Stimulated activated CD4-positive, alpha-beta T cell treated with anti-CD3 and anti-CD28 coated beads, Interleukin-15, amount 100 ng/mL, for 24 hours (primary cell): ENCODE results near the gene SMYD3.

ENCODE experiments used
- DNase-seq: peaks from one replicate; pipeline ENCODE4 v3.0.0-alpha.2; 2020

The SMYD3 gene

DNA sequence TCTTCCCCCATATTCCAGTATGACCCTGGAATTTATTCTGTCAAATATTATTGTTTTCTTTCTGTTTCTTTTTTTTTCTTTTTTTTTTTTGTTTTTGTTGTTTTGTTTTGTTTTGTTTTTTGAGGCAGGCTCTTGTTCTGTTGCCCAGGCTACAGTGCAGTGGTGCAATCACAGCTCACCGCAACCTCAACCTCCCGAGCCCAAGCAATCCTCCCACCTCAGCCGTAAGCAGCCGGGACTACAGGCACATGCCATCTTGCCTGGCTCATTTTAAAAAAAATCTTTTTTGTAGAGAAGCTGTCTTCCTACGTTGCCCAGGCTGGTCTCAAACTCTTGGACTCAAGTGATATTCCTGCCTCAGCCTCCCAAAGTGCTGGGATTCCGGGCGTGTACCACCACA is 237.6 kb downstream of the SMYD3 start:
- no peak for DNase-seq

DNA sequence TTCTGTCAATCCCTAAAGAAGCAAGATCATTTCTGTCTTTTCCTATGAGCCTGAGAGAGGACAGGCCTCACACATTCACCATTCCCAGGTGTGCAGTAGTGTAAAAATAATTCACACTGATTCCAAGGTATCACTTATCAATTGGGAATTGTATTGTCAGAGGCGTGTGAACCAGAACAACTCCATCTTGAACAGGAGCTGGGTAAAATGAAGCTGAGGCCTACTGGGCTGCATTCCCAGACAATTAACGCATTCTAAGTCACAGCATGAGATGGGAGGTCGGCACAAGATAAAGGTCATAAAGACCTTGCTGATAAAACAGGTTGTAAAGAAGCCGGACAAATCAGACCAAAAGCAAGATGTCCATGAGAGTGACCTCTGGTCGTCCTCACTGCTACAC is 239.2 kb downstream of the SMYD3 start:
- no peak for DNase-seq

DNA sequence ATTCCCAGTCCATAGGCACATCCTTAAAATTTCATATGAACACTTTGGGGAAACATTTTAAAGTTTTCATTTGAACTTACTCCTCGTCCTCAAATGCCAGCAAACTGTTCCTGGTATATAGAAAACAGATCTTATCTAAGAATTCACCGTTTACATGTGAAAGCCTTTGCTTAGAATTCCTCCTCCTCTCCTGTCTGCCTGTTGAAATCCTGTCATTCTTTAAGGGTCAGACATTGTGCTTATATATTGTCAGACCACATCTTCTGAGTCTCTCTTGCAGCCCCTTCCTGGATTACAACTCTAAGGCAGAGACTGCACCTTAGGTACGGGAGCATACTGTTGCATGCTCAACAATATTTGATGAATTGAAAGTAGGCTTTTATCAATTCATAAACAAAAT is 239.7 kb downstream of the SMYD3 start:
- no peak for DNase-seq

DNA sequence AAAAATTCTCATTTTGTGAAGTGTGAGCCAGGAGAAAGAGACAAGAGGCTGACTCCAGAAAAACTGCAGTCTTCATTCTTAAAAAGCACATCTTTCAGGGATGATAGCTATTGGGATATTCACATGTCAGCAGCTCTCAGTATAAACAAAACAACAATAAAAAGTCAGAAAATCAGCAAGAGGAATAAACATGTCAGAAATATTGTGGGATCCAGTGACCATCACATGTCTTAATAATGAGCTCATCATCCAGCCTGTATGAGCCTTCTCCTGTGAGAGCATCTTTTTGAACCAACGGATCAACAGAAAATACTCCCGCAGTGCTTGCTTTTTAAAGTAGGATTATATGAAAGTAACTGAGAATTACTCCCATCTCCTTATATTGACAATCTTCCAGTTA is 241.6 kb downstream of the SMYD3 start:
- no peak for DNase-seq

DNA sequence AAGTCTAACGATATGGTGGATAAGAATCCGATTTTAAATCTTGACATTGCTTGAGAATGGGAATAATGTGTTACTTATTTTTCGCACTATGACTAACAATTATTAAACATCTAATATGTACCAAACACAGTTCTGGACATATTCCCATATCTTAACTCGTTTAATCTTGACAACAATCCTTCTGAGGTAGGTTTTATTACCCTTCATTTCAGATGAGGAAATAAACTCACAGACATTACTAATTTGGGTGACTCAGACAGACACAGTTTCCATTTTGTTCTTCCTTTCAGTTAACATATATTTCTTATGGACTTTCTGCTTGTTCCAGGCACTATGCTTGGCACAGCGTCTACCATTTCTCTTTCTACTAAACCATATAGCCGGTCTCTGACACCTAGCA is 244.8 kb downstream of the SMYD3 start:
- no peak for DNase-seq

DNA sequence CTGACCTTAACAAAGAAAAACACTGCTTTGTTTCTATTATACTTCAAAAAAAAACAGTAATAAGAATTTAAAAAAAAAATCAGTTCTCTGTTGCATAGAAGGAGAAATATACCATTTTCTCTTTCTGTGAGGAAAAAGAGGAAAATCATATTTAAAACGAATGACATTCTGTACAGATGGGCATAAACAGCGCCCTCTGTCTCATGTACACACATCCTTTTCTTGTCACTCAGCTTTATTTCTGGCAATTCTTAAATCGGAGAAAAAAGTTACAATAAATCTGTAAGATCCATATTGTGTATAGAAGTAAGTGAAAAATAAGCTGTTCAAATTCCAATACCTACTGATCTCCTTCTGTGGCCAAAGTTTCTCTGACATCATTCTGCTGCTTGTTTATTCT is 245.4 kb downstream of the SMYD3 start:
- DNase-seq: no peak

DNA sequence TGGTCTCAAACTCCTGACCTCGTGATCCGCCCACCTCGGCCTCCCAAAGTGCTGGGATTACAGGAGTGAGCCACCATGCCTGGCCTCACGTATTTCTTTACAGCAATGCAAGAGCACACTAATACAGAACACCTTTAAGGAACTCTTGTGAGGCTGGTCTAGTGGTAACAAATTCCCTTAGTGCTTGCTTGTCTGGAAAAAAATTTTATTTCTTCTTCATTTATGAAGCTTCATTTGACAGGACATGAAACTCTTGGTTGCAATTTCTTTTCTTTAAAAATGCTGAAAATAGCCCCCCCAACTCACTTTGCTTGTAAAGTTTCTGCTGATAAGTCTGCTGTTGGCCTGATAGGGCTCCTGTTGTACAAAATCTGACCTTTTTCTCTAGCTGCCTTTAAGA is 248.8 kb downstream of the SMYD3 start:
- DNase-seq: no peak

DNA sequence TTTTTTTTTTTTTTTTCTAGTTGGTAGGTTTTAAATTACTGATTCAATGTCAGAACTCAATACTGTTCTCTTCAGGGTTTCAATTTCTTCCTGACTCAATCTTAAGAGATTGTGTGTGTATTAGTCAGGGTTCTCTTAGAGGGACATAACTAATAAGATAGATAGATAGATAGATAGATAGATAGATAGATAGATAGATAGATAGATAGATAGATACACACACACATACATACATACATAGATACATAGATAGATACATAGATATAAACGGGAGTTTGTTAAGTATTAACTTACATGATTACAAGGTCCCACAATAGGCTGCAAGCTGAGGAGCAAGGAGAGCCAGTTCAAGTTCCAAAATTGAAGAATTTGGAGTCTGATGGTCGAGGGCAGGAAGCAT is 251.3 kb downstream of the SMYD3 start:
- DNase-seq: no peak

DNA sequence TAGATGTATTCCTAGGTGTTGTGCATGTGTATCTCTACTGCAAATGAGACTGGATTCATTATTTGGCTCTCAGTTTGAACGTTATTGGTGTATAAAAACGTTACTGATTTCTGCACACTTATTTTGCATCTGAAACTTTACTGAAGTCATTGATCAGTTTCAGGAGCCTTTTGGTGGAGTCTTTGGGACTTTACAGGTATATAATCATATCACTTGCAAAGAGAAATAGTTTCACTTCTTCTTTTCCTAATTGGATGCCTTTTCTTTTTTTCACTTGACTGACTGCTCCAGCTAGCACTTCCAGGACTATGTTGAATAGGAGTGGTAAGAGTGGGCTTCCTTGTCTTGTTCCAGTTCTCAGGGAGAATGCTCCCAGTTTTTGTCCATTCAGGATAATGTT is 252.2 kb downstream of the SMYD3 start:
- DNase-seq: no peak

DNA sequence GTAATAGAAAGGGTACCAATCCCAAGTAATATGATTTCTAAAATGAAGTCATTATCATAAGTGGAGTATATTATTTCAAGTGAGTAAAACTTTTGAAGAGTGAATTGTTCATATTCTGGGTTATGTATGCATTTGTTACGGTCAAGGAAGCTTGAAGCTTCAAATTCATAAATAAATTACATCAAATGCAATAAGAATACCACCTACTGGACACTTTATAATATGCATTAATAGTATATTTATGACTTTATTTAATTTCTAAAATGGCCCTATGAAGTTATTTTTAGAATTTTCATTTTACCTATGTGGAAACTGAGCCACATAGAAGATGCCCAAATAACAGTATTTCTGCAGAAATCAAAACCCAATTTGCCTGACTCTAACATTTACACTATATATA is 260.6 kb downstream of the SMYD3 start:
- no peak for DNase-seq

DNA sequence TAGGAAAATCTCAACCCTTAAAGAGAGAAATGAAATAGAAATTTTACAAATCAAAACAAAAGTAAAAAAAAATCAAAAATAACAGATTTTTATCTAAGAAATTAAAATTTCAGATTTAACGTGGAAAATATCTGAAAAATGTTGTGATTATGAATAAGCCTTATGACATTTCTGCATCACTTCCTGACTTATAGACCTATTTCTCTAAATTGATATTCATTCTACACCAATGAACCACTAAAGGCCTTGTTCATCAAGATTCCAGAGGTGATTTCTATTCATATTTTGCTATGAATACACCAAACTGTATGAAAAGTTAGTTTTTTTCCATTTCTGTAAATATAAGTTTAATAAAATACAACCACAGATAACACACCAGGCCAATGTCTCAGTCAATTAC is 261.5 kb downstream of the SMYD3 start:
- DNase-seq: no peak

DNA sequence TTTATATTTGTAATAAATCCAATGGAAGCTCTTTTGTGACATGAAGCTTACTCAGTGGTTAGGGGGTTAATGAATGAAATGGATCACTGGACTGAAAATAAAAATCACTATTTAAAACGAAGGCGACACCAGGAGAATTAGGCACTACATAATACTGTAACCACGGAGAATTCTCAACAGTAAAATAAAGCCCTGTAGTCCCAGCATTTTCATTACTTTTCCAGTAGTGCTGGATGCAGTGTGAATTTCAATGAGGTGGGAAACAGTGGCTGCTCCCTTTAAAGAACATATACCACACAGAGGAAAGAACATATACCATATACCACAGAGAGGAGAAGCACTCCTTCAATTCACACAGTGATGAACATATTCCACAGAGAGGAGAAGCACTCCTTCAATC is 275.0 kb downstream of the SMYD3 start:
- DNase-seq: no peak

DNA sequence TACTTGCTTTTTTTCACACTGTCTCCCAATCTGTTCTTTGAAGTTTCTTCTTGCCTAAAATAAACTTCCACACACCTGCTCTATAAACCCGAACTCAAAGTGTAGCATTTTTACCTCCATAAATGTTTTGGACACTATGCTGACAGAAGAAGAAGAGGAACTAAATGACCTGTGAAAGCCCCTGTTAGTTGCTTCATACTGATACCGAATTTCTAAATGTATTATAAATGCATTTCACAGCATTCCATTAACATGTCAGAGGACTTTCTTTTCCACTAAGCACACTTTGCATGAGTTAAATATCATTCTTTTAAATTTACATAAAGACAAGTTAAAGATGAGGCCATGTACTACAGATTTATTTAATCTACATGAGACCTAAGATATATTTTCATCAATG is 281.0 kb downstream of the SMYD3 start:
- DNase-seq: no peak

DNA sequence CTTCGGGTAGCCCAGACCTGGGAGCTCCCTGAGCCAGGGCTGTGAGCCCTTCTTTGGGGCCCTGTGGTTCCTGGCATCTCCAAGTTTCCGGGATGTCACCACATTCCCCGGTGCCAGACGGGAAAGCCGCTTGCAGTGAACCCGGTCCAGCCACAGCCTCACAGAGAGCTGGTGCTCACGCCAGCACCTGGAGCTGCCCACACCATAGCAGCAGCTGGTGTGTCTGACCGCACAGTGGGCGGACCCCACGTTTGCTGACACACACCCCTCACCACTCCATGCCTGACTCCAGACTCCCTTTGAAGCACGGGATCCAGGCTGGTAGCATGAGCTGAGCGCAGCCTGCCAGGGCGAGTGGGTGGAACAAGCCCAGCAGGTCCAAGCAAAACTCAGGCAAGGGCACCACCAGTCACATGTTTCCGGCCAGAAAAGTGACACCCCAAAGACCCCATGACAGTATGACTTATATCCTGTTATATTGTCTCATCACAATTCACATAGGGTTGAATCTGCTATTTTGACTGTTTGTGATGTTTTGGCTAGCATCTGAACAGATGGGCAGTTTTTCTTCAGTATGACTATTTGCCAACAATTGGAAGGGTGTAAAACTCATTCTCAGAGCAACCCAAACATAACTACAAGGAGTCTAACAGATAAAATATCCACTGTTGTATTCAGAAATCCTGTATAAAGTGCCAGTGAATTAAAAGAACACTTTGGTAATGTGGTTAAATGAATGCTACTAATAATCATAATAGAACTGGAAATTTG is 285.4 kb downstream of the SMYD3 start:
- DNase-seq: no peak

DNA sequence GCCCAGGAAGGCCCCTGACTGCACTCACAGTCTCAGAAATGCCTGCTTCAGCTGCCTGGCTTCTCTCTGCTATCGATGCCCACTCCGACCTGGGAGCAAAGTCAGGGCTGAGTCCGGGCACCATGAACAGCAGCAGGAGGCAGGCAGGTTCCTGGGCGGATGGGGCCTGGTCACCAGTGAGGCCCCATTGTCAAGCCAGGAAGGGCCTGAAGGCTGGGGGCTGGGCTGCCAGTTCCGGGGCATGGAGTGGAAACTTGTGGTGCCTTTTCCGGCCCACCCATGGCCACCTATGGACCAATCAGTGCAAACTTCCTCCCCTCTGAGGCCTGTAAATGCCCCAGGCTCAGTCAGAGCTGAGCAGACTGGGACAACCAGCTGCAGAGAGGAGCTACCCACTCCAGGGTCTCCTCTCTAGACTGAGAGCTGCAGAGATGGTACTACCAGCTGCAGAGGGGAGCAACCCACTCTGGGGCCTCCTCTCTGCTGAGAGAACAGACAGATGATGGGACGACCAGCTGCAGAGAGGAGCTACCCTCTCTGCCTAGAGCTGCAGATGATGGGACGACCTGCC is 286.5 kb downstream of the SMYD3 start:
- DNase-seq: no peak

DNA sequence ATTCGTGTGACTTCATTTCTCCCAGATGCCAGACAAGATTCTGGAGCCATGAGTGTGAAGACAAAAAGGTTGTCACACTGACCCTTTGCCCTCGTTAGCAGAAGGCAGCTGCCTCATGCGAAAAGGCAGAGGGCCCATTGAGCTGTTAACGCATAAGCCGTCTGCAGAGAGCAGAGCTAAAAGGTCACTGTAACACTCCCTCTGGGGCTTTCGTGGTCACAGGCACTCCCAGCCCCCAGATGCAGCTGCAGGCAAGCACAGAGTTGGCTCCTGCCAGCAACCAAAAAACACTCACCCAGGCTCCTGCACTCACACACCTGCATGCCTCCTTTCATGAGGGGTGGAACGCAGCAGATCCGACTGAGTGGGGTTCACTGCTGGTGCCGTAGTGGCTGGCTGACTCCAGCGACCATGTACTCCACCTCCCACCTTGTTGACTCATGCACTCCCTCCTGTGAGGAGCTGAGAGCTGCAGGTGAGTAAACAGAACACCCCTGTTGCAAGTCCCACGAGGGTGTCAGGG is 287.5 kb downstream of the SMYD3 start:
- no peak for DNase-seq

DNA sequence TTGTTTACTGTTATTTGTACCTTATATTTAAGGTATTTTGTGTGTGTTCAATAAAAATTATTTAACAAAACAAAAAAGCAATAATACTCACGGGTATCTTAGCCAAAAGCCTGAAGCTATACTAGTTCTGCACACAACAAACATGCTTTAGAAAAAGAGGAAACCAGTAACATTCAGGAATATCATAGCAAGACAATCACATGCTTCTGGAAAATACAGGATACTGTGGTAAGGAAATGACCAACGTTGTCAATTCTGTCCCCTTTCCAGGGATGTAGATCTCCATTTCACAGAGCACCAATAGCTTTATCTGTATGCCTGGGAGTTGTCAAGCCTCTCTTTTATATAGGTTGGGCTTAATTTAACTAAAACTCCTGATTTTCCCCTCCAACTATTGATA is 288.4 kb downstream of the SMYD3 start:
- DNase-seq: no peak

DNA sequence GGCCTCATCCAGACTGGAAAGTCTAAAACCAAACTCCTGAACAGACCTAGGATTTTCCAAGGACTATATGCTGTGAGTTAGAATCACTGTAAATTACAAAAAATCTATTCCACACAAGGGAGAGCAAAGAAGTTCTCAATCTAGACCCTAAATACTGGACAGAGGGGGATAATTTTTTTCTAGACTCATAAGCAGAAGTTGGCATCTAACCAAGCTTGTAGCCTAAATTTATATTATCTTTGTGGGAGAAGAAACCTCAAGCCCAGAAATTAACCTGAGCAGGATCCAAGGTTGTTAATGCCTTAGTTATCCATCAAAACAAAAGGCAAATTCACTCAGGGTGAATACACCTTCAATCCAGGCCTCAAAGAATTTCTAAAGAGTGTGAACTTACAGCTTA is 290.2 kb downstream of the SMYD3 start:
- DNase-seq: no peak

DNA sequence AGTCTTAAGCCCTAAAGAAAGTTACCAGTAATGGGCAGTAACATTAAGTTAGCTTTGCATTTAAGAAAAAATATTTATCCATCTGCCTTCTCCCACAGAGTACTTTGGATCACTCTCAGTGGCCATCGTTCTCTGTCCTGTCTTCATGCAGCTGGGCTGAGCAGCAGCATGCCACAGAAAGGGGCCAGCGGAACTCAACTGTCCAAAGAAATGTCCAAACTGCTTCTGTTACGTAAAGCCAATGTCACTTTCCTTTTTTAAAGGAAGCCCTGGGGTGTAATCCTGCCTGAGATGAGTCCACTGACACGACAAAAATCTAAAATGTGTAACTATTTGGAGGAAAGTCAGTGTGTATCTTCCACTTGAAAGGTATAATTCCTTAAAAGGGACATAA is 291.6 kb downstream of the SMYD3 start:
- DNase-seq: no peak

DNA sequence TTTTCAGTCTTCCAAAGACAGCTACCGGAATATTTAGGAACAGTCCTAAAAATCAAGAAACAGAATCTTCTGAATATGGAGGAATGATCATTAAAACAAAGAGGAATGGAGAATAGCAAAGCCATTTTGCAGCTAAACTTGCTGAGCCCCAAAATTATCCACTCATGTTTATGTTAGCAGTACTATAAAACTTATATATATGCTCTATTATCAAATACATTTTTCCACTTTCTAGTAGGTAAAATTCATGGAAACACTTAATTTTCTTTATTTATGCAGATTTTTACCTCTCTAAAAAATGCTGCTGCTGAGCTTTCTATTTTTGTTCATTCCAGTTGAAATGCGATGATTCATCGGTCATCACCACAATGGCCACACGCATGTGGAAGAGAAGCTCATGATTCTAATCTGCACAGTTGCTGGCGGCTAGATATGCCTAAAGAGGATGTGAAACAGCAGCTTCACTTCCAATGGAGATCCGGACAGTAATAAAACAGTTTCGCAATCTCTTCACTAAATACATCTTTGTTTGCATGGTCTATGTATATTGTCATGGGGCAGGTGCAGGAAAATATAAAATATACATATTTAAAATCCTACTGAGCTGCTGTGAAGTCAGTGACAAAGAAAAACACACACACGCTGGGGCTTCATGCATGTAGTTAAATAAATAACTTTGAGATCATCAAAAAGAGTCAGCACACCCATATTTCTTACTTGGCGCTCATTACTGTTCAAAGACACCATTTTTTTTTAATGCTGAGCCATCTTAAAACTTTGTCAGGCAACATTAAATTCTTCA is 292.2 kb downstream of the SMYD3 start:
- DNase-seq: no peak

DNA sequence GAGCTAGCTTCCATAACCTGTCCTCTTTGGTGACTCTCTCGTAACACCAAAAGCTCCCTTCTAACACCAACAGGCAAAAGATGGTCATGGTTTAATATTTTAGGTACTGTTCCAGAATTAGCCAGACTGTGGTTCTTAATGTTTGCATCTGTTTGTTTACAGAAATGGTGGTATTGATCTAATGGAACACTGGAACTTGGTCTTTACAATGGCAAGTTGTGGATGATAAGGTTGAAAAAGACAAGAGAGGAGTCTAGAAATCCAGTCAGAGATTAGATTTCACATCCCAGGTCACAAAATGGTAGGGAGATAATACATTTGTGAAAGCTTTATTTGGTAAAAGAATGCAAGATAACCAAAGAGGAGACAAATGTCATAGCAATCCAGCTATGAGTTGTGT is 293.1 kb downstream of the SMYD3 start:
- no peak for DNase-seq

DNA sequence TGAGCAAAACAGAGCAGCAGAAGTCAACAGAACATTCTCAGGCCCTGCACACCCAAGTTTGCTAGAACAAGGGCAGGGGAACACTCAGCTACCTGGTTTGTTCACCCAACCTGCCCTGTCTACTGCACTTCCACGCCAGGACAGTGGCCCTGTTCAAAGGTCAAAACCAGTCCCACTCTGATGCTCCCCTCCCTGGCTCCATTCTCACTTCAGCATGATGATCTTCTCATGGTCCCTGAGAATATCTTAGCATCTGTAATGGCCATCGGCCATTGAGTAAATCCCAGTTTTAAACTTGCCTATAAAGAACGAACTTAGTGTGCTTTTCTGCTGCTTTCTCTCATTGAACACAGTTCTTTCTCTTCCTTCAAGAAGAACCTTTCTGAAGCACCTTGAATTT is 293.6 kb downstream of the SMYD3 start:
- no peak for DNase-seq

DNA sequence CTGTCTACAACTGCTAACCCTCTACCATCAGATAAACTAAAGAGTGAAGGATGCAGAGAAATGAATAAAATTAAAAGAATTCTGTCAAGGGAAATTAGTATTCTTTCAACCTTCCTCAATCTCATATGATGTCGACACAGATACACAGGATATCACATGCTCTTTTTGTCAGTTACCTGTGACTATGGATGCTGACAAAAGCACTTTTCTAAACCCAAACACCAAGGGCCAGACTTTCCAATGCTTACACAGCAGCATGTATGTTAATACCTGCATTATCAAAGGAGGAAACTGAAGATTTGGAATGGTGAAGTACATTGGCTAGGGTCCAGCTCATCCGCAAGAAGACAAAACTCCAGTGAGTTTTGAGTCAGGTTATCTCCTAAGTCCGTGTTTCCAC is 294.0 kb downstream of the SMYD3 start:
- DNase-seq: no peak

DNA sequence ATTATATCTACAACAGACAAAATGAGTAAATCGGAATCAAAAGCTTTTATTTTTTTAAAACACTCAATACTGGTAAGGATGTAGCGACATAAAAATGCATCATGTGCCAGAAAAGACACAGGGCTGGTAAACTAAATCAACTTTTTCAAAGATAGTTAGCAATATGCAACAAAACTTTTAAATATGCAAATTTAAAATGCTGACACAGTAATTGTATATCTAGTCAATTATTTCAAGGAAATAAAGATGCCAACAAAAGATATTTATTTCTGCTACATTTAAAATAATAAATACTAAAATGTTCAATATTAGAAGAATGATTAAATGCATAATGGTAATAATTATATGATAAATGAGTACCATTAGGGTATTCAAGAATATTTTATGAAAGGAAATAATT is 295.1 kb downstream of the SMYD3 start:
- no peak for DNase-seq
